NCI-H187 (cell line): Measurements from ENCODE around the gene C11orf68.

Source experiments
- DNase-seq, 2 experiments: peaks; one replicate each; lab custom pipeline; 2025; lab: John Stamatoyannopoulos, UW

The C11orf68 gene

DNA sequence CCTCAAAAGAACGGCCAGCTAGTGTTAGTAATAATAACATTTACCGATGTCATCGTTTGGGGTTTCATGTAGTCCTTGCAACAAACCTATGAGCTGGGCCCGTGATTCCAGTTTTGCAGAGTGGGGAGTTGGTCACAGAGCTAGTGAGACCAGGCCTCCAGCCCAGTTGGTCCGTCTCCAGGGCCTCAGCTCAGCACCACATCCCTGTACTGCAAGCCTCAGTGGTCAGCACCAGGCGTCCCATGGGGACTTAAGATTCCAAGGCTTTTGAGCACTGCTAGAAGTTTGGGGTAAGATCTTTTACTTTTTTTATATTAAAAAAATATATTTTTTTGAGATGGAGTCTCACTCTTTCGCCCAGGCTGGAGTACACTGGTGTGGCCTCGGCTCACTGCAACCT lies 25.3 kb upstream of the C11orf68 start:
- DNase-seq, result no peak

DNA sequence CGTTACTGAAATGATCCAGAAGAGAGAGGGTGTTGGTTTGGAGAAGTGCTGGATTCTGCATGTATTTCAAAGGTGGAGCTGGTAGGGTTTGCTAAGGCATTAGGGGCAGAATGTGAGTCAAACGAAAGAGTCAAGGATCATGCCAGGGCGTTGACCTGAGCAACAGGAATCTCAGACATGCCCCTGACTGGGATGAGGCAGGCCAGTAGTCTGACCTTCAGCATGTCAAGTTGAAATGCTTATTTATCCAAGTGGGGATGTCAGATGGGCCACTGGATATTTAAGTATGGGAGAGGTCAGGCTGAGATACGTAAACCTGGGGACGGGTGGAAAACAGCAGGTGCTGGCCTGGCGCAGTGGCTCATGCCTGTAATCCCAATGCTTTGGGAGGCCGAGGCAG lies 23.7 kb upstream of the C11orf68 start:
- DNase-seq, result no peak

DNA sequence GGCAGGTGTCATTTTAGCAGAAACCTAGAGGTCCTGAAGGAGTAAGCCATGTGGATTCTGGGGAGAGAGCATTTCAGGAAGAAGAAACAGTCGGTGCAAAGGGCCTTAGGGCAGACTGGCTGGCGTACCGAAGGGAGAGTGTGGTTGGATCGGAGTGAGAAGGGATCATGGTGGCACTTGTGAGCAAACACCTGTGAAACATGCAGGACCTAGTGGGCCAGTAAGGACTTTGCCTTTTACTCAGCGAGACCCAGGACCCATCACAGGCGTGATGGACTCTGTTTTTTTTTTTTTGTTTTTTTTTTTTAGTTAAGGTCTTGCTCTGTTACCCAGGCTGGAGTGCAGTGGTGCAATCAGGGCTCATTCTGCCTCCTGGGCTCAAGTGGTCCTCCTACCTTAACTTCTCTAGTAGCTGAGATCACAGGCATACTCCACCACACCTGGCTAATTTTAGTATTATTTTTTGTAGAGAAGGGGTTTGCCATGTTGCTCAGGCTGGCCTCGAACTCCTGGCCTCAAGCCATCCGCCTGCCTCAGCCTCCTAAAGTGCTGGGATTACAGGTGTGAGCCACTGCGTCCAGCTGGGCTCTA lies 23.0 kb upstream of the C11orf68 start:
- DNase-seq, result no peak

DNA sequence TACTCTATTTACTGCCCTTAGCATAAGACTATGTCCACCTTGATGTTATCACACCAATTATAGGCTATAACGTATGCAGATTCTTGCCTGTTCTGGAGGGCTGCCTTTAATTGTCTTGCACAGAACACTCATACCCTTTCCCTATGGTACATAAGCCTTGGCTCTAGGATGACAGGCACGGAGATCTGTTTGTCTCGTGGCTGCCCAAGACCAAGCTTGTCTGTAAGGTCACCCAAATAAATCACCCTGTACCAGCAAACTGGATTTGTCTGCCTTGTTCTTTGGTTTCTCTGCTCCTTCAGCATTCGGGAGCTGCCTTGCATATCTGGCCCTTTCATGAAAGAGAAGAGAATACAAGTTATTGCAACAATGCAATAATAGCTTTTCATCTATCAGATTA lies 18.9 kb upstream of the C11orf68 start:
- no peak for DNase-seq

DNA sequence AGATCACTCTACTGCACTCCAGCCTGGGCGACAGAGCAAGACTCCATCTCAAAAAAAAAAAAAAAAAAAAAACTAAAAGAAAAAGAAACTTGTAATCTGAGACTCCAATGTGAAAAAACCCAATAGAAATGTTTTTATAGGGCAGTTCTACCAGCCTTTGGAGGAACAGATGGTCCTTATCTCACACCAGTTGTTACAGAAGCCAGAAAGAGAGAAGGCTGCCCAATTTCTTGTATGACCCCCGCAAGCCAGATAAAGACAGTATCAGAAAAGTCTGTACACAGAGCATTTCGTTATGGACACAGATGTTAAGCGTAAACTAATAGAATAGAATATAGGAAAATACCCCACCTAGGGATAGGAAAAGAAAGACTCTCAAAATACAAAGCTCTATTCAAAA lies 15.2 kb upstream of the C11orf68 start:
- no peak for DNase-seq

DNA sequence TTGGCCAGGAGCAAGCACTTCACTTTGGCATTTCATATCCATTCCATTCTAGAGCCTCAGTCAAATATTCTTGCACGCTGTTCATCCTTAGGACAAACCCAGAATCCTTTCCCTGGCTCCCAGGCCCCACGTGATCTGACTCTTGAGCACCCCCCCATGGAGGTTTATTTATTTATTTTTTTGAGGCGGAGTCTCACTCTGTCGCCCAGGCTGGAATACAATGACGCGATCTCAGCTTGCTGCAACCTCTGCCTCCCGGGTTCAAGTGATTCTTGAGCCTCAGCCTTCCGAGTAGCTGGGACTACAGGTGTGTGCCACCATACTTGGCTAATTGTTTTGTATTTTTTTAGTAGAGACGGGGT lies 13.7 kb upstream of the C11orf68 start:
- no peak for DNase-seq

DNA sequence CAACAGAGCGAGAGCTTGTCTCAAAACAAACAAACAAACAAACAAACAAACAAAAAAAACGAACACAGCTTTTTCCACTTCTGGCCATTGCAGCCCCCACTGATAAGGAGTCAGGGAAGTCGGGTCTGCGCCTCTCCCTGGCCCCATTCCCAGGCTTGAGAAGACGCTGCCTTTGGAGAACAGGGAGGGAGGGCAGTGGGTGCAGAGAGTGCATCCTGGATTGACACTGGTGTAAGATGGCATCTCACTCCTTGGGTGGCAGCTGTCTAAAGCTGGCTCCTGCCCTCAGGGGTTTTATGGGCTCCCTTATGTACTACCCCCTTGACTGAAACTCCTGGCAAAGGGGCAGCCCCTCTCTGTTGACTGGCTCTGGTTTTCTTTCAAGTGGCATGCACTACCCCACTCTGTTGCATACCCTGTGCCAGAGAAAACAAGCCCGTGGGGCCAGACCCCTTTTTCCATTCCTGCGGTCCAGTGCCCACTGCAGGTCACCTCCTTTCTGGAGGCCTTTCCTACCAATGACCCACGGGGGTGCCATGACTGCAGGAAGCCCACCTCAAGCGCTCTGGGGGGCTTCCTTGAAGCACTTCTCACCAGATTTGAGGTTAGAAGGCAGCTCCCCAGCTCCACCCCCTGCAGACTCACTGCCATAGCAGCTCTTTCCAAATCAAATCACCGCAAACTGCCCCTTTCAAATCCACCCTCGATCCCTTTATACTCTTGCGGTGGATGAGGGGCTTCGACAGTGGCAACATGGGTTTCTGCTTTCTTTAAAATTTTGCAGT lies 13.1 kb upstream of the C11orf68 start:
- DNase-seq, result no peak

DNA sequence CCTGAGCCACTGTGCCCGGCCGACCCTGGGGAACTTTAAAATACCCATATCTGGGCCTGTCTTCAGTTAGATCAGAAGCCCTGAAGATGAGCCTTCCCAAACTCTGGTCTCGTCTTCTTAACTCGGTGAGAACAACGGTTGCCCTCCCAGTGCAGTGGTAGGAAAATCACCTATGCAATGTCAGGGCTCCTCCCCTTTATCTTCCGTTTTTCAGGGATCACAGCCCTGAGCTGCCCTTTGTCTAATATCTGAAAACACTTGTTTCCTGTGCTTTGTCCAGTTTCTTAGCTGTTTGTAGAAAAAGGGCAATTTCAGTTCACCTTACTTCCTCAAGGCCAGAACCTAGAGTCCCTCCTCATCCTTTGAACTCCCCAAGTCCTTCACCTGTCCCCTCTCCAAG lies 9.8 kb upstream of the C11orf68 start:
- no peak for DNase-seq

DNA sequence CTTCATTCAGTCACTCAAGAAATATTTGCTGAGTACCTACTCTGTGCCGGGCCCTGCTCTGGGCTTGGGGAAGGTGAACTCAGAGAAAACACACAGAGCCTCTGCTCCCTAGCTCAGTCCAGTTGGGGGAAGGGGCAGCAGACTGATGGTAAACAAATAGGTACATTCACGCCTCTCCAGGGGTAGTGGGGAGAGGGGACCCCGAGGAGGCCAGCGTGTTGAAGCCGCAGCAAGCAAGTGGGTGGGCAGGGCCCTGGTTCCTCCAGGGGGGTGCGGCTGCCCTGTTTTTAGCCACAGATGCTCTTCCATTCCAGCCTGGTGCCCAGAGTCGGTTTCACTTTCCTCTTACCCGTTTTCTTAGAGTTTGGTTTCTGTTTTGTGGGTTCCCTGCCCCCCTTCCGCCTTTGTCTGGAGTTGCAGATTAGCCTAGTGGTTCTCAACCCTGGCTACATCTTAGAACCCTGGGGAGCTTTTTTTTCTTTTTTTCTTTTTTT lies 9.1 kb upstream of the C11orf68 start:
- no peak for DNase-seq

DNA sequence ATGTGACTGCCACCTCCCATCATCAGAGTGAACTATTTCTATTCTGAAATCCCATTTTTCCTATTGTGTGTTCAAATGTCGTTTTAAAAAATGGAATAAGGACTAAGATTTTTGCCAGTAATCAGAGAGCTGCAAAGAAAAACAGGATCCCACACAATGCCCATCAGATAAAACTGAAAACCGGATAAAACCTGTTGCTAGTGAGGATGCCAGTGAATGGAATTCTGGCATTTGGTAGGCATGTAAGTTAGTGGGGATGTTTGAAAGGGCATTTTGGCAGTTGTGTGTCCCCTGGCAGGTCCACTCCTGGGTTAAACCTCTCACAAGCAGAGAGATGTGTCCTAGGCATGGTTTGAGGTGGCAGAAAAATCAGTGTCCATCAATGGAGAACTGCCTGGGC lies 6.5 kb upstream of the C11orf68 start:
- no peak for DNase-seq

DNA sequence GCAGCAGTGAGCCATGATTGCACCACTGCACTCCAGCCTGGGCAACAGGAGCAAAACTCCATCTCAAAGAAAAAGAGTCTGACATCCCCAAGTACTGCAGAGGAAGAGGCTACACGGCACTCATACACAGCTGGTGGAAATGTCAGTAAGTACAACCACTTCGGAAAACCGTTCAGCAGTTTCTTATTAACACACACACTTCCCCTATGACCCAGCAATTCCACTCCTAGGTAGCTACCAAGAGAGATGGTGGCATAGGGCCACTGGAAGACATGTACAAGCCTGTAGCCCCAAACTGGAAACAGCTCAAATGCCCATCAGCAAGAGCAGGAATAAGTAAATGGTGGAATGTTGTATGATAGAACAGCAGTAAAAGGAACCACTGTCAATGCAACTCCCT lies 3.7 kb upstream of the C11orf68 start:
- no peak for DNase-seq

DNA sequence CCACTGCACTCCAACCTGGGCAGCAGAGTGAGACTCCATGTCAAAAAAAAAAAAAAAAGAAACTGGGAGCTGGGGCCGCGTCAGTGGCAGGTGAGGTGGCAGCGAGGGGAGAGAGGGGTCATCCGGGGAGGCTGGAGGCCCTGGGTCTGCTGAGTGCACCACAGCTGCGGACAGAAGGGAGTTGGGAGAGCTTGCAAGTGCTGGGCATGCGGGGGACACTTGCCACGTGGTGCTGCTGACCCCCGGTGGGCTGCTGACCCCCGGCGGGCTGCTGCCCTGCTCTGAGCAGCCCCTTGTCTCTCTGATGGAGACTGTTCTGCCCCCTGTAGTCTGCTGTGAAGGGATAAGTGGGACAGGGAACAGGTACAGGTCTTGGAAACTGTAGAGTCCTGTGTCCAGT lies 3.0 kb upstream of the C11orf68 start:
- DNase-seq, result no peak

DNA sequence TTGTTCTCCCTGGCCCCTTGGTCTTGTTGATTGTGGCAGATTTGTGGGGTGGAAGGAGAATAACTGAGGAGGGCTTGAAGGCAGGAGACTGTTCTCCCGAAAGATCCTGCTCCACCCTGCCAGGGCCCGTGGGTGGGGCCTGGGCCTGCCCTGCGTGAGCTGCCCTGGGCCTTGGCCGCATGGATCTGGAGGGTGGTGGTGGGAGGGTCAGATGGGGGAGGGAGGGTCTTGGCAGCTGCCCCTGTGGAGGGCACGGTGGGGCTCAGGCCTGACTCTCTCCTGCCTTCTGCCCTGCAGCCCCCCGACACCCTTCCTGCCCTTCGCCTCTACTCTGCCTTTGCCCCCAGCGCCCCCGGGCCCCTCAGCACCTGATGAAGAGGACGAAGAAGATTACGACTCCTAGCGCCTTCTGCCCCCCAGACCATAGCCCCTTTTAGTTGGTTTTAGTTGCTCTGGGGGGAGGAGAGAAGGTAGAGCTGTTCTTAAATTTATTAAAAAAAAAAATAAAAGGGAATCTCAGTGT lies 2.2 kb upstream of the C11orf68 start:
- no peak for DNase-seq

DNA sequence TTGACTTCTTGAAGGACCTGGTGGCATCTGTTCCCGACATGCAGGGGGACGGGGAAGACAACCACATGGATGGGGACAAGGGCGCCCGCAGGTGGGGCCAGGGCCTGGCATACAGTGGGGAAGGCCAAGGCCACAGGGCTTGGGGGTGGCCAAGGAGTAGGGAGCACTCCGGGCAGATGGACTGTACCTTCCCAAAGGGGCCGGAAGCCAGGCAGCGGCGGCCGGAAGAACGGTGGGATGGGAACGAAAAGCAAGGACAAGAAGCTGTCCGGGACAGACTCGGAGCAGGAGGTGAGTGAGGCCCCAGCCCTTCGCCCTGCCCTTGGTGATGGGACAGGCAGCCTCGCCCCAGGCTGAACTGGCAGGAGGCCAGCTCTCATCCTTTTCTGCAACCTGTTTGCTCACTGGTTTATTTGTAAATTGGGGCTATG lies 1.5 kb upstream of the C11orf68 start:
- no peak for DNase-seq

DNA sequence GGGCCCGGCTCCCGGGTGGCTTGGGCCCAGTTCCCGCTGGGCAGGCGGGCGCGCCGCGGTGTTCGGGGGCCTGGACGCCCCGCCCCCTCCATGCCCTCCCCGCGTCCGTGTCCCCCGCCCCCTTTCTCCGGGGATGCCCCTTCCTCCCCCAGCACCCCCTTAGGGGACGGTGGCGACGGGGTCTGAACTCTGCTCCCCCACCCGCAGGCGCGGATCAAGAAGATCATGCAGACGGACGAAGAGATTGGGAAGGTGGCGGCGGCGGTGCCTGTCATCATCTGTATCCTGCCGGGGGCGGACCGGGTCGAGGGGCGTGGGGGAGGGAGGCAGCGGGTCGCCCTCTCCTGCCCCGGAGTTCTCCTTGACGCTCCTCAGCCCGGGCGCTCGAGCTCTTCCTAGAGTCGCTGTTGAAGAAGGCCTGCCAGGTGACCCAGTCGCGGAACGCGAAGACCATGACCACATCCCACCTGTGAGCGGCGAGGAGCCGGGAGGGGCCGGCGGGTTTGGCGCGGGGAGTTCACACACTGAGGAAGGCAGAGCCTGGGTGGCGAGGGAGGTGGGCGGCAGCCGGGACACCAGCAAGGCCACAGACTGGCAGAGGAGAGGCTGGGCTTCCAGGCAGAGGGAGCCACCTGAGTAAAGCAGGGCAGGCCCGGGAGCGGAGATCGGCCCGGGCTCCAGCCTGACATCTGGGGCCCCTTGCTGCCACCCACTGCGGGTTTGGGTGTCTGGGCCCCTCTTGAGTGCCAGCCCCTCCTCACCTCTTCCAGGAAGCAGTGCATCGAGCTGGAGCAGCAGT lies 910 bp upstream of the C11orf68 start:
- no peak for DNase-seq

DNA sequence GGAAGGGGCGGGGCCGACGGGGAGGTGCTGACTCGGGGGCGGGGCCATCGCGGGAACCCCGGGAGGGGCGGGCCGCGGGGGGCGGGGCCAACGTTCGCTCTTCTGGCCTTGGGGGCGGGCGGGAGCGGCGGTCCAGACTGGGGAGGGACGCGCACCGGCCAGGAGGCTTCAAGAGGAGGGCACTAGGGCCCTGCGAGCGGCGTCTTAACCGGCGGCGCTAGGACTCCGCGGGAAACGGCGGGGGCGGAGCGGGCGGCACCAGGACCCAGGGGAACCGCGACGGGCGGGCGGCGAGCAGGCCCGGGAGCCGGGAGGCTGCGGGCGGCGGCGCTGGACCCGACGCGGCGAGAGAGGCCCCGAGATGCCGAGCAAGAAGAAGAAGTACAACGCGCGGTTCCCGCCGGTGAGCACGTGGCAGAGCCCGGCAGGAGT lies 295 bp upstream of the C11orf68 start, which contains the start of gene DRAP1:
Gene DRAP1, plus strand, starts transcription at position 286 of the 432 bp plus-strand sequence. Its CDS starts 76 bp downstream, at position 362.
- peak; percentile 84 to 98 for DNase-seq

DNA sequence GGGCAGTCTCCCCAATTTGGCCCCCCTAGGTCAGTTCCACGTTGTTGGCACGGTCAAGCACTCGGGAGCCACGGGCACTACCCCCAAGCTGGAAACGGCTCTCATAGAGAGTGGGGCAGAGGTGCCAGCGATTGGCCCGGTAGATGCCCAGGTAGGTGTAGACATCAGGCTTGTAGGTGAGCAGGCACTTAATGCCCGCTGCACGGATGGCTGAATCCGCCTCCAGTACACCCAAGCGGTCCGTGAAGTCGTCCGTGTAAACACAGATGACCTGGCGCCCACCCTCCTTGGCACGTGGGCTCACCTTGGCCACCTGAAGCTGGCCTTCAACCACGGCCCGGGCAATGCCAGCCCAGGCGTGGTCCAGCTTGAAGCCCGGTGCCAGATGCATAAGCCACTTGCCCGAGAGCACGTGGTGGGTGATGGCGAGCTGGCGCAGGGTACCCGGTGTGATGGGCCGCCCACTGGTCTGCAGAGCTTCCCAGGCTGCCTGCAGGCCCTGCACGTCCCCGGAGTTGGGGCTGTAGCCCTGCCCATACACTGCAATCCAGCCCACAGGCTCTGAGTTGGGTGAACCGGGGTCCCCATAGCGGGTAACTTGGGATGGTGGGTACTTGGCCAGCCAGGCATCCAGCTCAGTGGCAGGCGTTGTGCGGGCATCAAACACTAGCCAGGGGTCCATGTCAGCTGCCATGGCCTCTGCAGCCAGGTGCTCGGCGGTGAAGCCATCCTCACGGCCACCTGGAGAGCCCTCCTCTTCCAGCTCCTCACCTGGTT lies 1.2 kb downstream of the C11orf68 start:
- DNase-seq, result no peak

DNA sequence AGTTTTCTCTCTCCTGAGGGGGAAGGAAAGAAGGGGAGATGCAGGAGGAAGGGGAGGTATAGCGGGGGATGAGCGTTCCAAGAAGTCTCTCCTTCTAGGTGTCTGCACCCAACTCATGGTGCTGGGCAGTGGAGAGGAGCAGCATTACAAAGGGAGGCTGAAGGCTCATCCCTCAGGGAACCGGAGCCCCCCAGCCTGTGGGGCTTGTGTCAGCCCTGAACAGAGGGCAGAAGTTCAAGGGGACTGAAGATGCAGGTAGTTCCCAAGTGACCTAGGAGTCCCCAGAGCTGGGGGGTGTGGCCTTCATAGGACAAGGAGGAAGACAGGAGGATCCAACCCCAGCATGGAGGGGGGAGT lies 1.8 kb downstream of the C11orf68 start:
- no peak for DNase-seq

DNA sequence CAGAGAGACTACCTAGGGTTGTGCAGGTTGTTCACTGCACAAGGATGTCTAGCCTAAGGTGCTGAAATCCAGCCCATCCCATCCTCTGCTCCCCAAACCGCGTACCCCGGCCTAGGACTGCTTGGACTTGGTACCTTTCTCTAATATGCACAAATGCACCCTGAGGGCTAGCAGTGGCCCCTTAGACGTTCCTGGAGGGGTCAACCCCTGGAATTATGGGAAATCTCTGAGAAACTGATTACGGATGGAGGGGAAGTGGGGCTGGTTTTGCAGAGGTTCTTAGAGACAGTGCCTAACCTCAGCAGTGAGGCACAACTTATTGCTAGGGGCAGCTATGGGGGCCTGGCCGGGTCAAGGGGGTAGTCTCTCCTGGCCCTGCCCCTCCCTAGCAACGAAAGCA lies 2.5 kb downstream of the C11orf68 start:
- DNase-seq, result no peak

DNA sequence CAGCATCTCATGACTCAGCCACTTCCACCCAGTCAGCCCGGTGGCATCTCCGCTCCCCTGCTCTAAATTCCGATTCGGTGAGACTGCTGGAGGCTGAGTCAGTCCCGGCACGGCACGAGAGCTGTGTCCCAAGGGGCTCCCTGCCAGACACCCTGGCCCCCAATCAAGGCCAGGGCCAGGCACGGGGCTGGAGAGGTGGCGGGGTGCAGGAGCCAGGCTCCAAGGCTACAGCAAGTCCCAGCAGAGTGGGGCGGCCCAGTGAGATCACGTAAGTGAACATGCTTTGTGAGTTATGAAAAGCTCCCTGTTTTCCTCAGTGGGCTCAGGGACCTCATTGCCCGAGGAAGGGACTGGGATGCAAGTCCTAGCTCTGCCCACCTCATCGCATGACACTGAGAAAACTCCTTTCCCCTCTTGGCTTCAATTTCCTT lies 3.0 kb downstream of the C11orf68 start:
- no peak for DNase-seq

DNA sequence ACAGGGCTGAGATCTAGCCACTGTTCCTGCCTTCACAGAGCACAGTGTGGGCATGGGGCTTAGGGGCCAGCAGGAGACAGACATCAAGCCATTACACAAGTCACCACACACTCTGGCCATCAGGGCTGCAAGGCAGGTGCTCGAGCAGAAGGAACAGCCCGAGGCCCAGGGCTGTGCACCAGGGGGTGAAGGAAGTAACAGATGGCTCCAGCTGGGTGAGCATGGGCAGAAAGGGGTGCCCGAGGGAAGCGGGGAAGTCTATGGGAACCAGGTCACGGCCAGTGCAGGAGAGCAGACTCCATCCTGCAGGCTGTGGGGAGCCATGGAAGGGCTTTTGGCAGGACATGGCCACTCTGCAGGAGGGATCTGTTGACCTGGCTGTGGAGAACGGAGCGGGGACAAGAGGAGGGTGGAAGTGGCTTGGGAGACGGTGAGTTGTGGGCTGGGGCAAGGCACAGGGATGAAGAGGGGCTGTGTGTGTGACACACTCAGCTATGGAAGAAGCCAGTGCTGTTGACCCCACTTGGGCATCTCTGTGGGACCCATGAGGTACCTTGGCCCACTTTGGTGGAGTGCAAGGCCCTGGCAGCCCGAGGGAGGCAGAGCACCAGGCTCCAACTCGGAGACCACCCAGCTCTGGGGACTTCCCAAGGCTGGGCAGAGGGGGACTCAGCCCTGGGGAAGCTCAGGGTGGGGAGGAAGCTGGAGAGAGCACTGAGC lies 3.6 kb downstream of the C11orf68 start:
- no peak for DNase-seq
